SU-DHL-6 (cell line): ENCODE measurements around the gene CTRL.

ENCODE experiments used
- H2AFZ ChIP-seq: fragments of 200-600 bp; sonication (generic); 2 replicates; pipeline ENCODE4 v1.6.1; 2014; ENCODE audit warnings: low read depth, mild to moderate bottlenecking, moderate library complexity, mixed read lengths, antibody characterized with exemption, low read length; ENCODE audit not compliant: severe bottlenecking
- H3F3A ChIP-seq: fragments of 200-600 bp; shearing (Covaris generic); 2 replicates; pipeline ENCODE4 v1.6.0; 2016; ENCODE audit warnings: antibody characterized with exemption, mild to moderate bottlenecking; ENCODE audit not compliant: insufficient read depth
- H3K27ac ChIP-seq: fragments of 200-600 bp; sonication (generic); 2 replicates; pipeline ENCODE4 v1.5.1; 2016; ENCODE audit warnings: low read depth, mild to moderate bottlenecking, low read length, moderate library complexity, mixed read lengths
- H3K27me3 ChIP-seq: fragments of 200-600 bp; sonication (generic), shearing (Covaris generic); 2 replicates; pipeline ENCODE4 v1.6.0; 2014; ENCODE audit warnings: mild to moderate bottlenecking, low read length
- H3K36me3 ChIP-seq: fragments of 200-600 bp; sonication (generic); 2 replicates; pipeline ENCODE4 v1.6.1; 2014; ENCODE audit warnings: mild to moderate bottlenecking, low read length, mixed read lengths
- H3K4me2 ChIP-seq: fragments of 300-600, 200-600 bp; shearing (Covaris generic), sonication (generic); 2 replicates; pipeline ENCODE4 v1.6.0; 2014; ENCODE audit warnings: low read length, low read depth, mild to moderate bottlenecking; ENCODE audit not compliant: poor library complexity, severe bottlenecking
- H3K4me3 ChIP-seq: fragments of 200-600 bp; sonication (generic); 2 replicates; pipeline ENCODE4 v1.5.1; 2014; ENCODE audit warnings: antibody characterized with exemption, low read length, mild to moderate bottlenecking, mixed read lengths; ENCODE audit not compliant: insufficient read depth, poor library complexity, severe bottlenecking
- H3K79me2 ChIP-seq: fragments of 200-600 bp; sonication (generic); 2 replicates; pipeline ENCODE4 v1.6.1; 2014; ENCODE audit warnings: mild to moderate bottlenecking, low read length, moderate library complexity; ENCODE audit not compliant: insufficient read depth
- H3K9ac ChIP-seq: fragments of 200-600 bp; sonication (generic); 2 replicates; pipeline ENCODE4 v1.7.0; 2014; ENCODE audit warnings: mild to moderate bottlenecking, low read length
- H3K9me2 ChIP-seq: fragments of 200-600 bp; sonication (generic); replicated peaks from 2 replicates; pipeline ENCODE4 v1.6.1; 2014; ENCODE audit warnings: low read length; ENCODE audit not compliant: insufficient read depth
- H3K9me3 ChIP-seq: fragments of 200-600 bp; sonication (generic); 2 replicates; pipeline ENCODE4 v1.6.1; 2014; ENCODE audit warnings: low read length, mixed read lengths; ENCODE audit not compliant: insufficient read depth
- H4K20me1 ChIP-seq: fragments of 200-600 bp; sonication (generic); 2 replicates; pipeline ENCODE4 v1.6.1; 2014; ENCODE audit warnings: low read depth, mild to moderate bottlenecking, antibody characterized with exemption, low read length, moderate library complexity, mixed read lengths
- EZH2phosphoT487 ChIP-seq: fragments of 200-600 bp; sonication (generic), shearing (Covaris generic); conservative IDR thresholded peaks from 2 replicates; pipeline ENCODE4 v1.6.1; 2018; ENCODE audit warnings: mild to moderate bottlenecking, antibody characterized with exemption, low read length, moderate library complexity, mixed read lengths
- TF ChIP-seq, protein P1 (sequence below): fragments of 200-600 bp; sonication (generic); IDR thresholded peaks from one replicate; pipeline ENCODE4 v1.5.1; 2017; ENCODE audit warnings: antibody characterized with exemption, mild to moderate bottlenecking, low read length, moderate library complexity; ENCODE audit not compliant: insufficient read depth, poor library complexity, severe bottlenecking

The CTRL gene

DNA sequence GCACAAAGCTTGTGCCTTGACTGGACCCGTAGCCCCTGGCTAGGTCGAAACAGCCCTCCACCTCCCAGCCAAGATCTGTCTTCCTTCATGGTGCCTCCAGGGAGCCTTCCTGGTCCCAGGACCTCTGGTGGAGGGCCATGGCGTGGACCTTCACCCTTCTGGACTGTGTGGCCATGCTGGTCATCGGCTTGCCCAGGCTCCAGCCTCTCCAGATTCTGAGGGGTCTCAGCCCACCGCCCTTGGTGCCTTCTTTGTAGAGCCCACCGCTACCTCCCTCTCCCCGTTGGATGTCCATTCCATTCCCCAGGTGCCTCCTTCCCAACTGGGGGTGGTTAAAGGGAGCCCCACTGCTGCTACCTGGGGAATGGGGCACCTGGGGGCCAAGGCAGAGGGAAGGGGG is 3.5 kb downstream of the CTRL start:
- Histone ChIP-seq H3K79me2 (no peaks in the 10 kb centered on the region), H3K4me2 (no peak overlapping the region), H4K20me1 (no peaks in the 10 kb centered on the region; the same call in 1 of the 2 replicates), H3K9me2 (no peaks in the 10 kb centered on the region), H3K27ac (no peak overlapping the region), H3K9me3 (no peaks in the 10 kb centered on the region), H3F3A (no peaks in the 10 kb centered on the region), H3K4me3 (no peak overlapping the region), H3K36me3 (no peaks in the 10 kb centered on the region), H3K9ac (no peak overlapping the region), H3K27me3 (no peaks in the 10 kb centered on the region), H2AFZ (no peak overlapping the region)
- TF ChIP-seq, protein P1, sequence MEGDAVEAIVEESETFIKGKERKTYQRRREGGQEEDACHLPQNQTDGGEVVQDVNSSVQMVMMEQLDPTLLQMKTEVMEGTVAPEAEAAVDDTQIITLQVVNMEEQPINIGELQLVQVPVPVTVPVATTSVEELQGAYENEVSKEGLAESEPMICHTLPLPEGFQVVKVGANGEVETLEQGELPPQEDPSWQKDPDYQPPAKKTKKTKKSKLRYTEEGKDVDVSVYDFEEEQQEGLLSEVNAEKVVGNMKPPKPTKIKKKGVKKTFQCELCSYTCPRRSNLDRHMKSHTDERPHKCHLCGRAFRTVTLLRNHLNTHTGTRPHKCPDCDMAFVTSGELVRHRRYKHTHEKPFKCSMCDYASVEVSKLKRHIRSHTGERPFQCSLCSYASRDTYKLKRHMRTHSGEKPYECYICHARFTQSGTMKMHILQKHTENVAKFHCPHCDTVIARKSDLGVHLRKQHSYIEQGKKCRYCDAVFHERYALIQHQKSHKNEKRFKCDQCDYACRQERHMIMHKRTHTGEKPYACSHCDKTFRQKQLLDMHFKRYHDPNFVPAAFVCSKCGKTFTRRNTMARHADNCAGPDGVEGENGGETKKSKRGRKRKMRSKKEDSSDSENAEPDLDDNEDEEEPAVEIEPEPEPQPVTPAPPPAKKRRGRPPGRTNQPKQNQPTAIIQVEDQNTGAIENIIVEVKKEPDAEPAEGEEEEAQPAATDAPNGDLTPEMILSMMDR = no peak
- no peak for TF ChIP-seq EZH2phosphoT487

DNA sequence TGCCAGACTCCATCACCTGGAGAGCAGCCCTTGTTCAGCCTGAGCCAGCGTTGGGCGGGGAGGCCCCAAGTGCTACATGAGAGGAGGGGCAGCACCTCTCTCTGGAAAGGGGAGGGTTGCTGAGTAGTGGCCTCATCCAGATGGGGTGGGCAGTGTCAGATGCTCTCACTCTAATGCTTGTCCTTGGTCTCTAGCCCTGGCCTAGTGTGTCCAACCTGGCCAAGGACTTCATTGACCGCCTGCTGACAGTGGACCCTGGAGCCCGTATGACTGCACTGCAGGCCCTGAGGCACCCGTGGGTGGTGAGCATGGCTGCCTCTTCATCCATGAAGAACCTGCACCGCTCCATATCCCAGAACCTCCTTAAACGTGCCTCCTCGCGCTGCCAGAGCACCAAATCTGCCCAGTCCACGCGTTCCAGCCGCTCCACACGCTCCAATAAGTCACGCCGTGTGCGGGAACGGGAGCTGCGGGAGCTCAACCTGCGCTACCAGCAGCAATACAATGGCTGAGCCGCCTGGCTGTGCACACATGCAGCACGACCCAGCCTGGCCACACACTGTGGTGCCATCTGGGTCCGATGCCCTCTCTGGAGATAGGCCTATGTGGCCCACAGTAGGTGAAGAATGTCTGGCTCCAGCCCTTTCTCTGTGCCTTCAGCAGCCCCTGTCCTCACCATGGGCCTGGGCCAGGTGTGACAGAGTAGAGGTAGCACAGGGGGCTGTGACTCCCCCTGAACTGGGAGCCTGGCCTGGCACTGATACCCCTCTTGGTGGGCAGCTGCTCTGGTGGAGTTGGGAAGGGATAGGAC is 4.3 kb downstream of the CTRL start:
- Histone ChIP-seq H3K27ac (no peak overlapping the region), H3K79me2 (no peaks in the 10 kb centered on the region), H3K27me3 (no peaks in the 10 kb centered on the region), H3K4me2 (no peak overlapping the region), H3F3A (no peaks in the 10 kb centered on the region), H4K20me1 (no peaks in the 10 kb centered on the region; the same call in 1 of the 2 replicates), H3K9ac (no peak overlapping the region), H3K36me3 (no peaks in the 10 kb centered on the region), H3K9me3 (no peaks in the 10 kb centered on the region), H3K9me2 (no peaks in the 10 kb centered on the region), H3K4me3 (no peak overlapping the region), H2AFZ (no peak overlapping the region)
- TF ChIP-seq, protein P1 = no peak
- no peak for TF ChIP-seq EZH2phosphoT487

DNA sequence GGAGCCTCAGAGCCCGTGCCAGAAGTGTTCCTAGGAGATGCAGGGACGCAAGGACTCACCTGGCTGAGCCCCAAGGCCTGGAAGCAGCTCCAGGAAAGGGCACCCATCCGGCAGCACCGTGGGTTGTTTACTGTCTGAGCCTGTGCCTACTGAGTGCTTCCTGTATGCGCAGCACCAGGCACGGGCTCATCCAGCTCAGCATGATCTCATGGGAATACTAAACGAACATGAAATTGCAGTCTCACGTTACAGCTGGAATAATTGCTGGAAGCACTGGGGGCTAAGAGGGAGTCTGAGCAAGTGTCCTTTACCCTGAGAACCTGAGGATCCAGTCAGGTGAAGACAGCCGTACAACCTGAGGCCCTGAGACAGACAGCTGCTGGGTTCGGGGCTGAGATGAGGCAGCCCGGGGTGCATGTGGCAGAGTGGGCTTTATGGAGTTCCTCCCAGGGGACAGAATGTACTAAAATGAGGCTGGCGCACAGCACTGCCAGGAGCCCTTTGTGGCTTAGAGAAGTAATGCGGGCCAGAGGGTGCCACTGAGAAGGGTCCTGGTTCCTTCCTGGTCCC is 5.4 kb downstream of the CTRL start:
- TF ChIP-seq, protein P1 = no peak
- no peak for TF ChIP-seq EZH2phosphoT487
- Histone ChIP-seq H4K20me1 (no peaks in the 10 kb centered on the region; the same call in 1 of the 2 replicates), H3K9me2 (no peaks in the 10 kb centered on the region), H2AFZ (no peak overlapping the region), H3K9ac (no peak overlapping the region), H3K4me2 (no peak overlapping the region), H3K9me3 (no peaks in the 10 kb centered on the region), H3K79me2 (no peaks in the 10 kb centered on the region), H3K4me3 (no peak overlapping the region), H3F3A (no peaks in the 10 kb centered on the region), H3K27ac (no peak overlapping the region), H3K36me3 (no peaks in the 10 kb centered on the region), H3K27me3 (no peaks in the 10 kb centered on the region)
